Cardiac muscle cell (in vitro differentiated cells and primary cell): ENCODE data around the gene NPBWR2. TPM values are rescaled to one million over a fixed set of nuclear protein-coding genes. Genes with fewer than 3 reads are reported as not detected.
"Not testable (repeated sequence)": the region's sequence is repeated elsewhere in the genome, so short reads cannot be mapped to it uniquely, and the experiment has no call there.

Source experiments
- DNase-seq, 2 donors: peaks; one replicate each; pipeline versions ENCODE4 v3.0.0 to v3.0.0-alpha.2; 2010 to 2017; ENCODE audit warnings: low read depth in 1 of 2, low spot score in 1 of 2
- H3K27ac ChIP-seq: fragments of 200-600 bp; sonication (generic); 2 replicates; pipeline ENCODE4 v1.5.1; 2016
- H3K27me3 ChIP-seq: fragments of 200-600 bp; sonication (generic); 2 replicates; pipeline ENCODE4 v1.6.0; 2016; ENCODE audit warnings: control low read depth
- H3K36me3 ChIP-seq: fragments of 200-600 bp; sonication (generic); 2 replicates; pipeline ENCODE4 v1.5.1; 2016; ENCODE audit warnings: control low read depth
- H3K4me1 ChIP-seq: fragments of 200-600 bp; sonication (generic); 2 replicates; pipeline ENCODE4 v1.8.1; 2017; ENCODE audit warnings: low read depth, mild to moderate bottlenecking, mixed run types
- H3K4me3 ChIP-seq: fragments of 200-600 bp; sonication (generic); 2 replicates; pipeline ENCODE4 v1.5.1; 2016; ENCODE audit warnings: mild to moderate bottlenecking
- H3K9me3 ChIP-seq: fragments of 200-600 bp; sonication (generic); 2 replicates; pipeline ENCODE4 v1.5.1; 2017; ENCODE audit warnings: low read depth, mild to moderate bottlenecking, control low read depth
- polyA plus RNA-seq: library from polyadenylated mRNA; unstranded; fragments of >200 nt; fragmentation: Nextera tagmentation; extraction: Ambion mirVana; gene quantifications from 2 replicates; pipeline ENCODE4 v1.2.1, GENCODE V29; 2016
- total RNA-seq: library from RNA; depleted of rRNA; stranded (reverse); fragments of >200 nt; gene quantifications from 2 replicates; pipeline ENCODE4 v1.2.3, GENCODE V29; 2016
- TF ChIP-seq, protein P1 (sequence below): IDR thresholded peaks from 2 replicates; pipeline ENCODE4 v1.5.1; 2012; ENCODE audit warnings: low read depth, mild to moderate bottlenecking, low read length

Gene NPBWR2
- total and polyA plus RNA-seq, 2 experiments from 2014 or later, result not detected

DNA sequence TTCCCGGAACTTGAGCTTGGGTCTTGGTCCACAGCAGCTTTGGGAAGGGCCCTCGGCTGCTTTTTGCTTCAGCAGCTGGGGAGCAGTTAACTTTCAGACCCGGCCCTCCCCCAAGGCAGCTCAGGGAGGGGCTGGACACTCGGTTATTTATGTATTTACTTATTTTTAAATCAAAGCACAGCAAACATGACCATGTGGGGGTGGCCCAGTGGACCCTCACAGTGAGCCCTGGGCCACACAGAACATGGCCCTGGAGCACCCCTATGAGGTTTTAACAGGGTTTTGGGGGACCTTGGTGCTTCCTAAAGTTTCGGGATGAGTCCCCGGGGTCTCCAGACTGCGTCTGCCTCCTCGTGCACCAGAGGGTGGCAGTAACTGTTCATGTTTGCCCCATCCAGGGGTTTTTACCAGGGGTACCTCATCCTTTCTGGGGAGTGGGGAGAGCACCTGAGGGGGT lies 26.6 kb upstream of the NPBWR2 start:
- Histone ChIP-seq H3K9me3 (no peaks in the 10 kb centered on the region), H3K36me3 (no peaks in the 10 kb centered on the region), H3K4me1 (no peaks in the 10 kb centered on the region), H3K4me3 (no peak overlapping the region), H3K27me3 (no peaks in the 10 kb centered on the region), H3K27ac (no peak overlapping the region)
- TF ChIP-seq, protein P1, sequence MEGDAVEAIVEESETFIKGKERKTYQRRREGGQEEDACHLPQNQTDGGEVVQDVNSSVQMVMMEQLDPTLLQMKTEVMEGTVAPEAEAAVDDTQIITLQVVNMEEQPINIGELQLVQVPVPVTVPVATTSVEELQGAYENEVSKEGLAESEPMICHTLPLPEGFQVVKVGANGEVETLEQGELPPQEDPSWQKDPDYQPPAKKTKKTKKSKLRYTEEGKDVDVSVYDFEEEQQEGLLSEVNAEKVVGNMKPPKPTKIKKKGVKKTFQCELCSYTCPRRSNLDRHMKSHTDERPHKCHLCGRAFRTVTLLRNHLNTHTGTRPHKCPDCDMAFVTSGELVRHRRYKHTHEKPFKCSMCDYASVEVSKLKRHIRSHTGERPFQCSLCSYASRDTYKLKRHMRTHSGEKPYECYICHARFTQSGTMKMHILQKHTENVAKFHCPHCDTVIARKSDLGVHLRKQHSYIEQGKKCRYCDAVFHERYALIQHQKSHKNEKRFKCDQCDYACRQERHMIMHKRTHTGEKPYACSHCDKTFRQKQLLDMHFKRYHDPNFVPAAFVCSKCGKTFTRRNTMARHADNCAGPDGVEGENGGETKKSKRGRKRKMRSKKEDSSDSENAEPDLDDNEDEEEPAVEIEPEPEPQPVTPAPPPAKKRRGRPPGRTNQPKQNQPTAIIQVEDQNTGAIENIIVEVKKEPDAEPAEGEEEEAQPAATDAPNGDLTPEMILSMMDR, result peak; percentile 2
- DNase-seq, result no peak

DNA sequence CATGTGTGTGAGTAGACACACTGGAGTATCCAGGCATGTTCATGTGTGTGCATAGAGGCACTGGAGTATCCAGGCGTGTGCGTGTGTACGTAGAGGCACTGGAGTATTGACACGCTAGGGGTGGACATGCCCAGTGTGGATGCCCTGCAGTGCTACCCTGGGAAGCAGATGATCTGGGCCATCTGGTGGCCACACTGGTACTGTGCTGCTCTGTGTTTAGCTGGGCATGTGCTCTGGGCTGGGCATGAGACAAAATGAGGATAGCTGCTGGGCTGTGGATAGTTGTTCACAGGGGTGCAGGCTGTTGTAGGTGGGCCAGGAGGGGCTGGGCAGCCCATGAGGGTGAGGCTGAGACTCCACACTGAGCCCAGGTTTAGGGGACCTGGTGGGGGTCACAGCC lies 24.0 kb upstream of the NPBWR2 start:
- Histone ChIP-seq H3K9me3 (no peaks in the 10 kb centered on the region), H3K4me3 (no peak overlapping the region)
- peak in 1 of 2 donors; percentile 8 for DNase-seq

DNA sequence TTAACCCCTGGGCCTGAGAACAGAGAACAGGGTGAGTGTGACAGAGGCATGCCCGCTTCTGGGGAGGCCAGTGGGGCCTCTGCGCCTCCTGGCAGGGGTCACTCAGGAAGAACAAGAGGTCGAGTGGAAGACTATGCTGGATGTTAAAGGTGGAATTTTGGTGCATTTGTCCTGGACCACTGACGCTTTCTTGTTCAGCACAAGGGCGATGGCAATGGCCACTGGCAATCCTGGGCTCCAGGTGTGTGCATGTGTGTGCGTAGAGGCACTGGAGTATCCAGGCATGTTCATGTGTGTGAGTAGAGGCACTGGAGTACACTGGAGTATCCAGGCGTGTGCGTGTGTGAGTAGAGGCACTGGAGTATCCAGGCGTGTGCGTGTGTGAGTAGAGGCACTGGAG lies 23.5 kb upstream of the NPBWR2 start:
- no peak for DNase-seq
- no peaks in the 10 kb centered on the region for H3K4me1 ChIP-seq
- no peaks in the 10 kb centered on the region for H3K36me3 ChIP-seq
- TF ChIP-seq, protein P1, result no peak
- H3K27ac ChIP-seq, result no peak overlapping the region
- H3K4me3 ChIP-seq, result no peak overlapping the region
- no peaks in the 10 kb centered on the region for H3K27me3 ChIP-seq
- no peaks in the 10 kb centered on the region for H3K9me3 ChIP-seq

More for the DNA sequence above, 24.0 kb upstream of the NPBWR2 start:
- Histone ChIP-seq H3K27me3 (no peaks in the 10 kb centered on the region), H3K4me1 (no peaks in the 10 kb centered on the region), H3K36me3 (no peaks in the 10 kb centered on the region), H3K27ac (no peak overlapping the region)
- TF ChIP-seq, protein P1, result peak; percentile 8

DNA sequence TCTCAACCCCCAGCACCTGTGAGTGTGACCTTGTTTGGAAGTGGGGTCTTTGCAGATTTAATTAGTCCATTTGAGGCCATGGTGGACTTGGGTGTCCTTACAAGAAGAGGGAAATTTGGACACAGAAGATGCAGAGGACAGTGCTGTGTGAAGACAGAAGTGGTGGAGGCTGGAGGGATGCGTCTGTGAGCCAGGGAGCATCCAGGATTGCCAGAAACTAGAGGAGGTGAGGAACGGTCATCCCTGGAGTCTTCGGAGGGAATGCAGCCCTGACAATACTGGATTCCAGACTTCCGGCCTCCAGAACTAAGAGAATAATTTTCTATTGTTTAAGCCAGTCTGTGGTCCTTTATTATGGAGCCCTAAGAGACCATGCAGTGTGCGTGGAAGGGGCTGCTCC lies 22.9 kb upstream of the NPBWR2 start:
- Histone ChIP-seq H3K27ac (no peak overlapping the region), H3K36me3 (no peaks in the 10 kb centered on the region), H3K9me3 (no peaks in the 10 kb centered on the region), H3K27me3 (no peaks in the 10 kb centered on the region), H3K4me3 (no peak overlapping the region), H3K4me1 (no peaks in the 10 kb centered on the region)
- DNase-seq, result no peak
- TF ChIP-seq, protein P1, result no peak

DNA sequence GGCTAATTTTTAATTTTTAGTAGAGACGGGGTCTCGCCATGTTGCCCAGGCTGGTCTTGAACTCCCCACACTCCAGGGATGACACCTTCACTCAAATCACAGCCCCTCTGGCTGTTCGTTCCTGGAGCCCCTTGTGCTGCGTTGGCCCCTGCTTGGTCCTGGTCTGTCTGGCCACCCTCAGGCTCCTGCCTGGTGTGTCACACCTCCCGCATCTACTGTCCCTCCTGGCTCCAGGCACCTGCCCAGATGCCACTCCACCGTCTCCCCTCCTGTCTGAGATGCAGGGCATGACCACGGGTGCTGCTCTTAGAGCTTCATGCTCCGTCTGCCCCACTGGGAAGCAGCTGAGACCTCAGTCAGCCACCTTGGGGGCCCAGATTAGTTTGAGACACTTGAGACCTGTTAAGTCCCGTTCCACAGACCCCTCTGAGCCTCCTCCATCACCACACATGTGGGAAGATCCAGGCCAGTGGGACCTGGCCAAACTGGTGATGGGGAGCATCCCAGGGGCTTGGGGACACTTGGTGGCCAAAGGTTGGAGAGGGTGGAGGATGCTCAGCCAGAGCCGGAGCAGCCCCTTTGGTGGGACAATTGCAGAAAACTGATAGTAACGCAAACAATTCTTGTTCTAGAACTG lies 21.9 kb upstream of the NPBWR2 start:
- TF ChIP-seq, protein P1, result no peak
- Histone ChIP-seq H3K36me3 (no peaks in the 10 kb centered on the region), H3K27ac (no peak overlapping the region), H3K4me1 (no peaks in the 10 kb centered on the region), H3K4me3 (no peak overlapping the region), H3K9me3 (no peaks in the 10 kb centered on the region), H3K27me3 (no peaks in the 10 kb centered on the region)
- no peak for DNase-seq

DNA sequence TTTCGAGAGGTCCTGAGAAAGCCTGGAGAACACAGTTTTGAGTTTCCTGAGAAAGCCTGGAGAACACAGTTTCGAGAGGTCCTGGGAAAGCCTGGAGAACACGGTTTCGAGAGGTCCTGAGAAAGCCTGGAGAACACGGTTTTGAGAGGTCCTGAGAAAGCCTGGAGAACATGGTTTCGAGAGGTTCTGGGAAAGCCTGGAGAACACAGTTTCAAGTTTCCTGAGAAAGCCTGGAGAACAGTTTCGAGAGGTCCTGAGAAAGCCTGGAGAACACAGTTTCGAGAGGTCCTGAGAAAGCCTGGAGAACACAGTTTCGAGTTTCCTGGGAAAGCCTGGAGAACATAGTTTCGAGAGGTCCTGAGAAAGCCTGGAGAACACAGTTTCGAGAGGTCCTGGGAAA lies 16.2 kb upstream of the NPBWR2 start:
- not testable (repeated sequence) for H3K27ac ChIP-seq, H3K36me3 ChIP-seq, H3K4me3 ChIP-seq, DNase-seq, H3K4me1 ChIP-seq, H3K9me3 ChIP-seq
- H3K27me3 ChIP-seq, result peaks cover 10% of the 10 kb centered on the region

DNA sequence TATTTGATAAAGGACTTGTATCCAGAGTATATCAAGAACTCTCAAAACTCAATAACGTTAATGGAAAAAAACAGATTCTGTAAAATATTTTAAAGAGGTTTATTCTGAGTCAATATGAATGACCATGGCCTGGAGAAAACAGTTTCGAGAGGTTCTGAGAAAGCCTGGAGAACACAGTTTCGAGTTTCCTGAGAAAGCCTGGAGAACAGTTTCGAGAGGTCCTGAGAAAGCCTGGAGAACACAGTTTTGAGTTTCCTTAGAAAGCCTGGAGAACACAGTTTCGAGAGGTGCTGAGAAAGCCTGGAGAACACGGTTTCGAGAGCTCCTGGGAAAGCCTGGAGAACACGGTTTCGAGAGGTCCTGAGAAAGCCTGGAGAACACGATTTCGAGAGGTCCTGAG lies 15.6 kb upstream of the NPBWR2 start:
- not testable (repeated sequence) for H3K36me3 ChIP-seq, H3K27ac ChIP-seq, H3K4me1 ChIP-seq, DNase-seq, H3K4me3 ChIP-seq, H3K9me3 ChIP-seq
- H3K27me3 ChIP-seq, result peaks cover 10% of the 10 kb centered on the region
